Measurements from ENCODE around the gene TLE5. TPM values are rescaled to one million over a fixed set of nuclear protein-coding genes. Genes with fewer than 3 reads are reported as not detected.

TLE5 gene
- total and polyA plus RNA-seq, 9 of the 15 experiments (the other 6 are each of a cell fraction or from before 2014, with no cell fraction given): 2.0 to 347 (median 235) TPM

GRCh38 chr19:3036119-3036976, 25.9 kb downstream of the TLE5 start (continued):
- TF ChIP-seq ZBTB40 (IDR thresholded peaks at IDR 0.05): peak; percentile 19; the same call in 1 of the 2 replicates
- TF ChIP-seq ZBTB40 (CRISPR knock-in tag; IDR thresholded peaks at IDR 0.05): no peak
- TF ChIP-seq EGR1 (conservative IDR thresholded peaks at IDR 0.05): peak; percentile 67
- TF ChIP-seq NFXL1 (CRISPR knock-in tag; IDR thresholded peaks at IDR 0.05): no peak
- no peak for TF ChIP-seq PTRF (tag; IDR thresholded peaks at IDR 0.05)
- no peak for TF ChIP-seq HDAC8 (tag; IDR thresholded peaks at IDR 0.05)
- no peak for TF ChIP-seq ZMIZ1 (IDR thresholded peaks at IDR 0.05; ENCODE audit: low read depth in 2 of 2, low read length in 2 of 2)
- TF ChIP-seq POLR2G (IDR thresholded peaks at IDR 0.05; ENCODE audit: low read depth, low read length): peak; percentile 89
- 0 out of 2 replicates have a peak, but pooled peaks have one; percentile 20 for TF ChIP-seq ZSCAN32 (CRISPR knock-in tag; IDR thresholded peaks at IDR 0.05)
- TF ChIP-seq CHD4 (IDR thresholded peaks at IDR 0.05; ENCODE audit: insufficient read depth, insufficient replicate concordance, low read depth, low read length, poor library complexity, severe bottlenecking): peak; percentile 4
- TF ChIP-seq LARP7 (IDR thresholded peaks at IDR 0.05): no peak
- peak in 1 of 2 experiments; percentile 72; a peak in 3 of 4 replicates for TF ChIP-seq MNT (conservative IDR thresholded peaks at IDR 0.05)

All from K562 (cell line).